ENCODE results near the gene PRIMA1.

PRIMA1 gene

GRCh38 chr14:93752980-93753561, 35.2 kb downstream of the PRIMA1 start:
- H3K27ac ChIP-seq (ENCODE audit: low read depth, low read length) = no peak overlapping the region

GRCh38 chr14:93751946-93752655, 36.2 kb downstream of the PRIMA1 start:
- H3K27ac ChIP-seq (ENCODE audit: low read depth, low read length) = no peak overlapping the region
- H2AFZ ChIP-seq (ENCODE audit: low read depth, low read length, severe bottlenecking) = no peak overlapping the region
- H3K4me3 ChIP-seq (ENCODE audit: insufficient read depth, low read length, poor library complexity, severe bottlenecking) = no peak overlapping the region
- no peaks in the 10 kb centered on the region for H3F3A ChIP-seq (ENCODE audit: insufficient read depth)
- no peaks in the 10 kb centered on the region for H3K9me2 ChIP-seq (replicated peaks; ENCODE audit: insufficient read depth, low read length)
- no peaks in the 10 kb centered on the region for H3K79me2 ChIP-seq (ENCODE audit: insufficient read depth, low read length)
- H3K27me3 ChIP-seq (ENCODE audit: low read length) = no peaks in the 10 kb centered on the region
- no peak overlapping the region for H3K4me2 ChIP-seq (ENCODE audit: low read depth, low read length, poor library complexity, severe bottlenecking)
- H3K9me3 ChIP-seq (ENCODE audit: insufficient read depth, low read length) = no peaks in the 10 kb centered on the region
- H3K9ac ChIP-seq (ENCODE audit: low read length) = no peak overlapping the region
- H3K36me3 ChIP-seq (ENCODE audit: low read length) = no peaks in the 10 kb centered on the region
- TF ChIP-seq EZH2phosphoT487 (conservative IDR thresholded peaks at IDR 0.05; ENCODE audit: low read length) = no peak
- TF ChIP-seq, protein P1, sequence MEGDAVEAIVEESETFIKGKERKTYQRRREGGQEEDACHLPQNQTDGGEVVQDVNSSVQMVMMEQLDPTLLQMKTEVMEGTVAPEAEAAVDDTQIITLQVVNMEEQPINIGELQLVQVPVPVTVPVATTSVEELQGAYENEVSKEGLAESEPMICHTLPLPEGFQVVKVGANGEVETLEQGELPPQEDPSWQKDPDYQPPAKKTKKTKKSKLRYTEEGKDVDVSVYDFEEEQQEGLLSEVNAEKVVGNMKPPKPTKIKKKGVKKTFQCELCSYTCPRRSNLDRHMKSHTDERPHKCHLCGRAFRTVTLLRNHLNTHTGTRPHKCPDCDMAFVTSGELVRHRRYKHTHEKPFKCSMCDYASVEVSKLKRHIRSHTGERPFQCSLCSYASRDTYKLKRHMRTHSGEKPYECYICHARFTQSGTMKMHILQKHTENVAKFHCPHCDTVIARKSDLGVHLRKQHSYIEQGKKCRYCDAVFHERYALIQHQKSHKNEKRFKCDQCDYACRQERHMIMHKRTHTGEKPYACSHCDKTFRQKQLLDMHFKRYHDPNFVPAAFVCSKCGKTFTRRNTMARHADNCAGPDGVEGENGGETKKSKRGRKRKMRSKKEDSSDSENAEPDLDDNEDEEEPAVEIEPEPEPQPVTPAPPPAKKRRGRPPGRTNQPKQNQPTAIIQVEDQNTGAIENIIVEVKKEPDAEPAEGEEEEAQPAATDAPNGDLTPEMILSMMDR (IDR thresholded peaks at IDR 0.05; ENCODE audit: insufficient read depth, low read length, poor library complexity, severe bottlenecking) = no peak
- H4K20me1 ChIP-seq (ENCODE audit: low read depth, low read length) = no peaks in the 10 kb centered on the region

More at GRCh38 chr14:93752980-93753561, 35.2 kb downstream of the PRIMA1 start:
- no peaks in the 10 kb centered on the region for H3K79me2 ChIP-seq (ENCODE audit: insufficient read depth, low read length)
- H3K9me3 ChIP-seq (ENCODE audit: insufficient read depth, low read length) = no peaks in the 10 kb centered on the region
- H3K27me3 ChIP-seq (ENCODE audit: low read length) = no peaks in the 10 kb centered on the region
- H4K20me1 ChIP-seq (ENCODE audit: low read depth, low read length) = no peaks in the 10 kb centered on the region
- no peak overlapping the region for H2AFZ ChIP-seq (ENCODE audit: low read depth, low read length, severe bottlenecking)
- TF ChIP-seq EZH2phosphoT487 (conservative IDR thresholded peaks at IDR 0.05; ENCODE audit: low read length) = no peak
- TF ChIP-seq, protein P1 (IDR thresholded peaks at IDR 0.05; ENCODE audit: insufficient read depth, low read length, poor library complexity, severe bottlenecking) = no peak
- no peaks in the 10 kb centered on the region for H3K36me3 ChIP-seq (ENCODE audit: low read length)
- H3K4me3 ChIP-seq (ENCODE audit: insufficient read depth, low read length, poor library complexity, severe bottlenecking) = no peak overlapping the region
- no peak overlapping the region for H3K9ac ChIP-seq (ENCODE audit: low read length)
- no peaks in the 10 kb centered on the region for H3F3A ChIP-seq (ENCODE audit: insufficient read depth)
- H3K4me2 ChIP-seq (ENCODE audit: low read depth, low read length, poor library complexity, severe bottlenecking) = no peak overlapping the region
- no peaks in the 10 kb centered on the region for H3K9me2 ChIP-seq (replicated peaks; ENCODE audit: insufficient read depth, low read length)

DNA sequence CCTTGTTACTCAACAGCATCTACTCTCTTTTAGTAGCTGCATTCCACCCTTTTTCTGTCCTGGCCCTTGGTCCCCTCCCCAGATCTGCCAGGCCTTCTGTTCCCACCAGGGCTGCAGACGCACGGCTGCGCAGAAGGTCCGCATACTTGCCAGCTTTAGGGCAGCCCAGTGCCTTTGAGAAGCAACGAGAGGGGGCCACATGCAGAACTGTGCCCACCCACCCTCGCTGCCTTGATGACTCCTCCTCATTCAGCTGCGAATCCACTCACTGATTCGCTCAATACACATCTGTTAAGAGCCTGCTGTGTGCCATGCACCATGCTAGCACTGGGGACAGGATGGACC, 39.2 kb downstream of the PRIMA1 start:
- H3K36me3 ChIP-seq (ENCODE audit: low read length) = no peaks in the 10 kb centered on the region
- no peaks in the 10 kb centered on the region for H3F3A ChIP-seq (ENCODE audit: insufficient read depth)
- H3K9me2 ChIP-seq (replicated peaks; ENCODE audit: insufficient read depth, low read length) = no peaks in the 10 kb centered on the region
- no peak overlapping the region for H3K4me2 ChIP-seq (ENCODE audit: low read depth, low read length, poor library complexity, severe bottlenecking)
- H2AFZ ChIP-seq (ENCODE audit: low read depth, low read length, severe bottlenecking) = no peak overlapping the region
- H3K27ac ChIP-seq (ENCODE audit: low read depth, low read length) = no peak overlapping the region
- no peaks in the 10 kb centered on the region for H3K9me3 ChIP-seq (ENCODE audit: insufficient read depth, low read length)
- H4K20me1 ChIP-seq (ENCODE audit: low read depth, low read length) = no peaks in the 10 kb centered on the region
- TF ChIP-seq, protein P1 (IDR thresholded peaks at IDR 0.05; ENCODE audit: insufficient read depth, low read length, poor library complexity, severe bottlenecking) = no peak
- no peak for TF ChIP-seq EZH2phosphoT487 (conservative IDR thresholded peaks at IDR 0.05; ENCODE audit: low read length)
- H3K79me2 ChIP-seq (ENCODE audit: insufficient read depth, low read length) = no peaks in the 10 kb centered on the region
- H3K9ac ChIP-seq (ENCODE audit: low read length) = no peak overlapping the region
- H3K27me3 ChIP-seq (ENCODE audit: low read length) = no peaks in the 10 kb centered on the region
- H3K4me3 ChIP-seq (ENCODE audit: insufficient read depth, low read length, poor library complexity, severe bottlenecking) = no peak overlapping the region
